SK-N-MC (cell line): ENCODE results near the gene WDR45.

Experiments used
- FOXP2 ChIP-seq: optimal IDR thresholded peaks from 2 replicates; pipeline ENCODE3; 2011; ENCODE audit warnings: mild to moderate bottlenecking, moderate library complexity; ENCODE audit not compliant: insufficient read depth; ENCODE audit errors: extremely low read length, control extremely low read depth
- POLR2AphosphoS5 ChIP-seq: IDR thresholded peaks from 2 replicates; pipeline ENCODE4 v1.6.1; 2012; ENCODE audit warnings: mild to moderate bottlenecking, low read depth, low read length, borderline replicate concordance

GRCh38 chrX:49060914-49061313 is 18.8 kb downstream of the WDR45 start:
- TF ChIP-seq FOXP2 (no peak), POLR2AphosphoS5 (no peak)
